Amniotic stem cell (primary cell): ENCODE data around the gene NFE2L1.

Source experiments
- DNase-seq: peaks from one replicate; lab custom pipeline; 2025; lab: John Stamatoyannopoulos, UW

NFE2L1 gene

GRCh38 chr17:48047113-48047740 lies 932 bp upstream of the NFE2L1 start:
- no peak for DNase-seq

GRCh38 chr17:48048384-48049126 lies 396 bp downstream of the NFE2L1 start:
- DNase-seq: peak; percentile 57

GRCh38 chr17:48051283-48051682 lies 3.1 kb downstream of the NFE2L1 start:
- no peak for DNase-seq

- no peak for DNase-seq
Observed at GRCh38 chr17:48051706-48052486, 3.7 kb downstream of the NFE2L1 start.

- no peak for DNase-seq
Observed at GRCh38 chr17:48052956-48053757, 5.0 kb downstream of the NFE2L1 start.

GRCh38 chr17:48053758-48054237 lies 5.6 kb downstream of the NFE2L1 start:
- no peak for DNase-seq

GRCh38 chr17:48054238-48055185 lies 6.4 kb downstream of the NFE2L1 start:
- no peak for DNase-seq

- peak; percentile 69 for DNase-seq
Observed at GRCh38 chr17:48055531-48056245, 7.5 kb downstream of the NFE2L1 start.

GRCh38 chr17:48056246-48056745 lies 8.1 kb downstream of the NFE2L1 start:
- no peak for DNase-seq

- no peak for DNase-seq
Observed at GRCh38 chr17:48056879-48057278, 8.7 kb downstream of the NFE2L1 start.

GRCh38 chr17:48057626-48058025 lies 9.5 kb downstream of the NFE2L1 start:
- DNase-seq: no peak

- no peak for DNase-seq
Observed at GRCh38 chr17:48058393-48059124, 10.4 kb downstream of the NFE2L1 start.

- DNase-seq: no peak
Observed at GRCh38 chr17:48059125-48059668, 11.0 kb downstream of the NFE2L1 start.

GRCh38 chr17:48060249-48060648 lies 12.1 kb downstream of the NFE2L1 start:
- no peak for DNase-seq

GRCh38 chr17:48062273-48062672 lies 14.1 kb downstream of the NFE2L1 start:
- no peak for DNase-seq

- no peak for DNase-seq
Observed at GRCh38 chr17:48064638-48065037, 16.5 kb downstream of the NFE2L1 start.

GRCh38 chr17:48066192-48066591 lies 18.0 kb downstream of the NFE2L1 start:
- no peak for DNase-seq

GRCh38 chr17:48066656-48067055 lies 18.5 kb downstream of the NFE2L1 start:
- no peak for DNase-seq

- no peak for DNase-seq
Observed at GRCh38 chr17:48067245-48067644, 19.1 kb downstream of the NFE2L1 start.
